Esophagus muscularis mucosa (tissue), 4 donors: ENCODE results near the gene VPREB3. TPM values are rescaled to one million over a fixed set of nuclear protein-coding genes. Genes with fewer than 3 reads are reported as not detected.

ENCODE experiments used
- DNase-seq: peaks from one replicate; pipeline ENCODE4 v3.0.0-alpha.2; 2017; ENCODE audit errors: extremely low spot score
- H3K27ac ChIP-seq, 4 donors: fragments of 200-600 bp; sonication (generic); replicated peaks in 1 of 4; 1 replicate in 3 of 4; 2 replicates in 1 of 4; pipeline ENCODE4 v1.5.1; 2016 to 2019; ENCODE audit warnings: mild to moderate bottlenecking in 1 of 4
- H3K27me3 ChIP-seq, 4 donors: fragments of 200-600 bp; sonication (generic); one replicate each; pipeline versions ENCODE4 v1.5.1 to v1.6.0; 2016 to 2019
- H3K36me3 ChIP-seq, 4 donors: fragments of 200-600 bp; sonication (generic); one replicate each; pipeline ENCODE4 v1.5.1; 2016 to 2019
- H3K4me1 ChIP-seq, 4 donors: fragments of 200-600 bp; sonication (generic); one replicate each; pipeline ENCODE4 v1.5.1; 2016 to 2019
- H3K4me3 ChIP-seq, 4 donors: fragments of 200-600 bp; sonication (generic); 1 replicate in 2 of 4; 2 replicates in 2 of 4; pipeline ENCODE4 v1.5.1; 2016 to 2019; ENCODE audit warnings: mild to moderate bottlenecking in 4 of 4, moderate library complexity in 1 of 4
- H3K9me3 ChIP-seq, 4 donors: fragments of 200-600 bp; sonication (generic); 1 replicate in 3 of 4; 2 replicates in 1 of 4; pipeline ENCODE4 v1.5.1; 2016 to 2019
- EP300 ChIP-seq: sonication (generic); formaldehyde crosslinking; IDR thresholded peaks from one replicate; pipeline ENCODE4 v1.6.1; 2017; ENCODE audit warnings: antibody characterized with exemption
- POLR2A ChIP-seq: fragments of 450-650 bp; IDR thresholded peaks from one replicate; pipeline ENCODE4 v1.6.1; 2017; ENCODE audit warnings: antibody characterized with exemption, moderate library complexity, mild to moderate bottlenecking, low read depth
- POLR2AphosphoS5 ChIP-seq, 2 donors: sonication (generic); formaldehyde crosslinking; IDR thresholded peaks; one replicate each; pipeline ENCODE4 v1.6.1; 2017; ENCODE audit warnings: antibody characterized with exemption in 2 of 2
- WGBS: methylation state at CpG from one replicate; pipeline ENCODE4 v1.1.5; 2018; 5-methylcytosine and 5-hydroxymethylcytosine counted together
- intact Hi-C: fragments of 100-400 bp; cut with DNase I; formaldehyde crosslinking; loops from one replicate; pipeline ENCODE4 v1.15.1; 2023
- total RNA-seq, 4 donors: library from RNA; depleted of rRNA; stranded (reverse); fragments of >200 nt; gene quantifications; one replicate each; pipeline versions ENCODE4 v1.1.0 to v1.2.1, GENCODE V29; 2016
- TF ChIP-seq, protein P1 (sequence below), 3 experiments: fragments of 200-600 bp in 2 of 3; fragments of 450-650 bp in 1 of 3; sonication (generic) in 2 of 3; IDR thresholded peaks; one replicate each; pipeline ENCODE4 v1.5.1; 2017 to 2019; ENCODE audit warnings: antibody characterized with exemption in 3 of 3, mild to moderate bottlenecking in 2 of 3, moderate library complexity in 1 of 3

Gene VPREB3
- total RNA-seq, 4 donors from 2014 or later: not detected

DNA sequence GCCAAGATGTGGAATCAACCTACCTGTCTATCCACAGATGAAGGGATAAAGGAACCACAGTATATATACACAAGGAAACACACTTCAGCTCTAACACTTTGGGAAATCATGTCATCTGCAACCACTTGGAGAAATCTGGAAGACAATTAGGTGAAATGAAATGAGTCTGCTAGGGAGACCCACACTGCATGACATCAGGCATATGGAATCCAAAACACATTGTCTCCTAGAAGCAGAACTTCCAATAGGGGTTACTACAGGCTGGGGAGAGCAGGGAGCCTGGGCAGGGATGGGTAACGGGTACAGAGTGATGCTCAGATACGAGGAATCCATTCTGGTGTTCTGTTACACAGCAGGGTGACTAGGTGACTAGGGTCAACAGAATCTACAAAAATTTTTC lies 45.1 kb downstream of the VPREB3 start:
- Histone ChIP-seq H3K4me1 (no peaks in the 10 kb centered on the region), H3K4me3 (no peak overlapping the region), H3K36me3 (peaks cover 50 to 100% (median 96%) of the 10 kb centered on the region in 4 donors), H3K27me3 (no peaks in the 10 kb centered on the region), H3K27ac (no peak overlapping the region), H3K9me3 (no peaks in the 10 kb centered on the region)
- intact Hi-C loops: no loop called here
- no peak for DNase-seq
- 66% methylated on average over 2 of the region's 2 CpGs for WGBS
- TF ChIP-seq POLR2A (no peak), EP300 (no peak), POLR2AphosphoS5 (IDR thresholded peaks at IDR 0.05) (no peak)
- TF ChIP-seq, protein P1, sequence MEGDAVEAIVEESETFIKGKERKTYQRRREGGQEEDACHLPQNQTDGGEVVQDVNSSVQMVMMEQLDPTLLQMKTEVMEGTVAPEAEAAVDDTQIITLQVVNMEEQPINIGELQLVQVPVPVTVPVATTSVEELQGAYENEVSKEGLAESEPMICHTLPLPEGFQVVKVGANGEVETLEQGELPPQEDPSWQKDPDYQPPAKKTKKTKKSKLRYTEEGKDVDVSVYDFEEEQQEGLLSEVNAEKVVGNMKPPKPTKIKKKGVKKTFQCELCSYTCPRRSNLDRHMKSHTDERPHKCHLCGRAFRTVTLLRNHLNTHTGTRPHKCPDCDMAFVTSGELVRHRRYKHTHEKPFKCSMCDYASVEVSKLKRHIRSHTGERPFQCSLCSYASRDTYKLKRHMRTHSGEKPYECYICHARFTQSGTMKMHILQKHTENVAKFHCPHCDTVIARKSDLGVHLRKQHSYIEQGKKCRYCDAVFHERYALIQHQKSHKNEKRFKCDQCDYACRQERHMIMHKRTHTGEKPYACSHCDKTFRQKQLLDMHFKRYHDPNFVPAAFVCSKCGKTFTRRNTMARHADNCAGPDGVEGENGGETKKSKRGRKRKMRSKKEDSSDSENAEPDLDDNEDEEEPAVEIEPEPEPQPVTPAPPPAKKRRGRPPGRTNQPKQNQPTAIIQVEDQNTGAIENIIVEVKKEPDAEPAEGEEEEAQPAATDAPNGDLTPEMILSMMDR (IDR thresholded peaks at IDR 0.05): no peak

DNA sequence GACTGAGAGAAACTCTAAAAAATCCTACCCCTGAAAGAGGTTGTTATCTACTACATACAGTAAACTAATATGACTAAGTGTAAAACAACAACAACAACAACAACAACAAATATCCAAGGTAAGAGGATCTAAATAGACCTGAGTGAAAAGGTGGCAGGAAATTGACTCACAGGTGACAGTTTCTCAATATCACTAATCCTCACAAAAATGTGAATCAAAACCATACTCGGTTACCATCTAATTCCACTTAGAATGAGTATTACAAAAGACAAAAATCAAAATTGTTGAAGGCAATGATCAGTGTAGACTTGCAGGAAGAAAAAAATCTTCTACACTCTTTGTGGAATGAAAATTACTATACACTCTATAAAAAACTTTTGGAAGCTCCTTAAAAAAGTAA lies 46.0 kb downstream of the VPREB3 start:
- no peak for DNase-seq
- Histone ChIP-seq H3K27ac (no peak overlapping the region), H3K4me1 (no peaks in the 10 kb centered on the region), H3K4me3 (no peak overlapping the region), H3K36me3 (peaks cover 50 to 100% (median 89%) of the 10 kb centered on the region in 4 donors), H3K27me3 (no peaks in the 10 kb centered on the region), H3K9me3 (no peaks in the 10 kb centered on the region)
- intact Hi-C loops: no loop called here
- TF ChIP-seq, protein P1 (IDR thresholded peaks at IDR 0.05): no peak
- no peak for TF ChIP-seq EP300
- TF ChIP-seq POLR2AphosphoS5 (IDR thresholded peaks at IDR 0.05): no peak
- no peak for TF ChIP-seq POLR2A
- WGBS: 100% methylated on average over 1 of the region's 1 CpG

DNA sequence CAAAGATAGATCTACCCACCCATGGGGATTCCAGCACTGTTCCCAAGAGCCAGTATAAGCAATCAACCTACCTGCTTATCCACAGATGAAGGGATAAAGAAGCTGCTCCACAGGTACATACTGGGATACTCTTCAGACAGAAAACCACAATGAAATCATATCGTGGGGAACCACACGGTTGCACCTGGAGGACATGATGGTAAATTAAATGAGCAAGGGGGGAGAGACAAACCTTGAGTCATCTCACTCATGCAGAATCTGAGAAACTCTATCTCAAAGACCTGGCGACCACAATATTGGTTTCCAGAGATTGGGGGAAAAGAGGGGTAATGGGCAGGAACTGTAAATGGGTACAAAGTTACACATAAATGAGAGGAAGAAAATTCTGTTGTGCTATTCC lies 48.9 kb downstream of the VPREB3 start:
- DNase-seq: no peak
- intact Hi-C loops: no loop called here
- H3K27me3 ChIP-seq: no peaks in the 10 kb centered on the region
- no peaks in the 10 kb centered on the region for H3K4me1 ChIP-seq
- H3K27ac ChIP-seq: no peak overlapping the region
- H3K9me3 ChIP-seq: no peaks in the 10 kb centered on the region
- WGBS: 95% methylated on average over 3 of the region's 3 CpGs
- TF ChIP-seq, protein P1 (IDR thresholded peaks at IDR 0.05): no peak
- TF ChIP-seq POLR2A: no peak
- peaks cover 42 to 99% (median 70%) of the 10 kb centered on the region in 4 donors for H3K36me3 ChIP-seq
- no peak overlapping the region for H3K4me3 ChIP-seq

DNA sequence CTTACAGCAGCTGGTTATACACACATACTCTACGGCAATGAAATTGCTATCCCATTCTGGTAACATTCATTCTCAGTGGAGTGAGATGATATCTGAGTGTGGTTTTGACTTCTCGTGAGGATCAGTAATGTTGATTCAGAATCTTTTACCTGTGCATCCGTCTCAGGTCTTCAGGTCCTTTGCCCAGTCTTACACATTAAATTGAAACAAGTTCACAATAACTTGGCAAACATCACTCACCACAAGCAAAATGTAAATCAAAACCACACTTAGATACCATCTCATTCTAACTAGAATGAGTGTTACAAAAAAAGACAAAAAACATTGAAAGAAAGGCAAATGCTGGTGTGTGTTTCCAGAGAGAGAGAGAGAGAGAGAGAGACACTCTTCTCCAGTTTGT lies 49.4 kb downstream of the VPREB3 start:
- no peak for DNase-seq
- Histone ChIP-seq H3K27ac (no peak overlapping the region), H3K4me3 (no peak overlapping the region), H3K9me3 (no peaks in the 10 kb centered on the region), H3K4me1 (no peaks in the 10 kb centered on the region), H3K27me3 (no peaks in the 10 kb centered on the region), H3K36me3 (peaks cover 44 to 98% (median 66%) of the 10 kb centered on the region in 4 donors)
- WGBS: 91% methylated on average over 3 of the region's 3 CpGs
- intact Hi-C loops: no loop called here
- TF ChIP-seq, protein P1 (IDR thresholded peaks at IDR 0.05): no peak
- no peak for TF ChIP-seq EP300
- no peak for TF ChIP-seq POLR2AphosphoS5 (IDR thresholded peaks at IDR 0.05)
- no peak for TF ChIP-seq POLR2A

DNA sequence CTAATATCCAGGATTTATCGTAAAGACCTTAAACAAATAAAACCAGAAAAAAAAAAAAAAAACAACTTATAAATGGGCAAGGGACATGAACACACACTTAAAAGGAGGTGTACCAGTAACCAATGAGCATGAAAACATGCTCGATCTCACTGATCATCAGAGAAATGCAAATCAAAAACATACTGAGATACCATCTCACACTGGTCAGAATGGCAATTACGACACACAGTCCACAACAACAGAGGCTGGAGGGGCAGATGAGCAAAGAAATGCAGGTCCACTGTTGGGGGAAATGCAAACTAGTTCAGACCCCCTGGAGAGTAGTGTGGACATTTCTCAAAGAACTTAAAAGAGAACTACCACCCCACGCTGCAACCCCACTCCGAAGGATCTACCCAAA lies 50.2 kb downstream of the VPREB3 start:
- WGBS: 91% methylated on average over 5 of the region's 5 CpGs
- Histone ChIP-seq H3K9me3 (no peaks in the 10 kb centered on the region), H3K4me1 (no peaks in the 10 kb centered on the region), H3K4me3 (no peak overlapping the region), H3K27me3 (no peaks in the 10 kb centered on the region), H3K27ac (no peak overlapping the region), H3K36me3 (peaks cover 44 to 97% (median 63%) of the 10 kb centered on the region in 4 donors)
- DNase-seq: no peak
- intact Hi-C loops: no loop called here
- TF ChIP-seq EP300 (no peak), POLR2A (no peak), POLR2AphosphoS5 (IDR thresholded peaks at IDR 0.05) (no peak)
- TF ChIP-seq, protein P1 (IDR thresholded peaks at IDR 0.05): no peak
